HG02981 (cell line): ENCODE measurements around the gene HDHD5.
"Not testable (repeated sequence)": the region's sequence is repeated elsewhere in the genome, so short reads cannot be mapped to it uniquely, and the experiment has no call there.

Experiments
- ATAC-seq: cut with Tn5 transposase; IDR thresholded peaks from one replicate; pipeline ENCODE4 v1.9.1; 2021; ENCODE audit warnings: mild to moderate bottlenecking, moderate library complexity; ENCODE audit not compliant: unreplicated experiment

HDHD5 gene

GRCh38 chr22:17157714-17158113, 1.4 kb downstream of the HDHD5 start:
- ATAC-seq = no peak

- no peak for ATAC-seq
Observed at GRCh38 chr22:17155941-17156340, 3.1 kb downstream of the HDHD5 start.

- ATAC-seq = no peak
Observed at GRCh38 chr22:17152971-17153370, 6.1 kb downstream of the HDHD5 start.

- no peak for ATAC-seq
Observed at GRCh38 chr22:17152340-17152739, 6.7 kb downstream of the HDHD5 start.

GRCh38 chr22:17149076-17149815, 9.8 kb downstream of the HDHD5 start:
- ATAC-seq = no peak

GRCh38 chr22:17147458-17147857, 11.6 kb downstream of the HDHD5 start:
- ATAC-seq = not testable (repeated sequence)

- ATAC-seq = no peak
Observed at GRCh38 chr22:17145021-17145680, 13.9 kb downstream of the HDHD5 start.

GRCh38 chr22:17143826-17144225, 15.3 kb downstream of the HDHD5 start:
- no peak for ATAC-seq

- no peak for ATAC-seq
Observed at GRCh38 chr22:17143101-17143500, 16.0 kb downstream of the HDHD5 start.

- no peak for ATAC-seq
Observed at GRCh38 chr22:17140826-17141766, 18.0 kb downstream of the HDHD5 start.

GRCh38 chr22:17140022-17140421, 19.1 kb downstream of the HDHD5 start:
- ATAC-seq = no peak

- ATAC-seq = no peak
Observed at GRCh38 chr22:17138513-17138912, 20.6 kb downstream of the HDHD5 start.

GRCh38 chr22:17137861-17138425, 21.1 kb downstream of the HDHD5 start:
- ATAC-seq = no peak

- no peak for ATAC-seq
Observed at GRCh38 chr22:17137170-17137569, 21.9 kb downstream of the HDHD5 start.

GRCh38 chr22:17135153-17135760, 23.8 kb downstream of the HDHD5 start:
- no peak for ATAC-seq

- ATAC-seq = no peak
Observed at GRCh38 chr22:17133137-17133536, 25.9 kb downstream of the HDHD5 start.

- no peak for ATAC-seq
Observed at GRCh38 chr22:17132112-17132511, 27.0 kb downstream of the HDHD5 start.

- ATAC-seq = no peak
Observed at GRCh38 chr22:17131686-17132085, 27.4 kb downstream of the HDHD5 start.

GRCh38 chr22:17130199-17130598, 28.9 kb downstream of the HDHD5 start:
- ATAC-seq = no peak
